ENCODE results near the gene LGALS7B.
"Not testable (repeated sequence)": the region's sequence is repeated elsewhere in the genome, so short reads cannot be mapped to it uniquely, and the experiment has no call there.

Gene LGALS7B

DNA sequence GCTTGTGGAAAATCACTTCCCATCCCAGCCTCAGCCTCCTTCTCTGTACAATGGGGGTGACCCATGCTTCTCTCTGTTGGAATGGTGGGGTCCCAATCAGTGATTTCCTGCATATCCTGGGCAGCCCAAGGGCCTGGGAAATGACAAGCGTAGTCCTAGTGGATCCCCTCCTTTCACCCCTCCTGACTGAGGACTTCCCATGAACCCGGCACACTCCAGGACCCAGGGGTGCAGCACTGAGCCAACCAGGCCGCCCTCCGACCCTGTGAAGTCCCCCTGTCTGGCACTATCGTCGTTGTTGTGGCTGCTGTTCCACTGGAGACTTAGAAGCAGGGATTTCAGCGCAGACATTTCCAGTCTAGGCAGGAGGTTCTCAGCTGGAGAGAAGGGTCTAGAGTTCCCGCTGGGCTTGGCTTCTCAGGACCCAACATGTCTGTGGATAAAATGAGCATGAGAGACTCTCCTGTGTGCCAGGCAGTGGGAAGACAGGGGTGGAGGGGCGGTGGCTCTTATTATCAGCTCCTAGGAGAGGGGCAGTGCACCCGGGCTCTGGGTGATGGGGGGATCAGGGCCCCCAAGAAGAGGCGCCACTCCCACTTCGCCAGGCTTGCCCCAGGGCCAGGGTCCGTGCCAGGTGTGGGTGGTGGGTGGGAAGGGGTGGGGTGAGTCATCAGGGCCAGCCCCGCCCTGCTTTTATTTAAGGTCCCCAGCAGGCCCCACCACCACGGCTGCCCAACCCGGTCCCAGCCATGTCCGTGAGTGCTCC, at the start of gene LGALS7B:
Gene LGALS7B, plus strand, starts transcription at position 723 of the 766 bp plus-strand sequence. Its CDS starts 27 bp downstream, at position 750.
- DNase-seq = no peak

DNA sequence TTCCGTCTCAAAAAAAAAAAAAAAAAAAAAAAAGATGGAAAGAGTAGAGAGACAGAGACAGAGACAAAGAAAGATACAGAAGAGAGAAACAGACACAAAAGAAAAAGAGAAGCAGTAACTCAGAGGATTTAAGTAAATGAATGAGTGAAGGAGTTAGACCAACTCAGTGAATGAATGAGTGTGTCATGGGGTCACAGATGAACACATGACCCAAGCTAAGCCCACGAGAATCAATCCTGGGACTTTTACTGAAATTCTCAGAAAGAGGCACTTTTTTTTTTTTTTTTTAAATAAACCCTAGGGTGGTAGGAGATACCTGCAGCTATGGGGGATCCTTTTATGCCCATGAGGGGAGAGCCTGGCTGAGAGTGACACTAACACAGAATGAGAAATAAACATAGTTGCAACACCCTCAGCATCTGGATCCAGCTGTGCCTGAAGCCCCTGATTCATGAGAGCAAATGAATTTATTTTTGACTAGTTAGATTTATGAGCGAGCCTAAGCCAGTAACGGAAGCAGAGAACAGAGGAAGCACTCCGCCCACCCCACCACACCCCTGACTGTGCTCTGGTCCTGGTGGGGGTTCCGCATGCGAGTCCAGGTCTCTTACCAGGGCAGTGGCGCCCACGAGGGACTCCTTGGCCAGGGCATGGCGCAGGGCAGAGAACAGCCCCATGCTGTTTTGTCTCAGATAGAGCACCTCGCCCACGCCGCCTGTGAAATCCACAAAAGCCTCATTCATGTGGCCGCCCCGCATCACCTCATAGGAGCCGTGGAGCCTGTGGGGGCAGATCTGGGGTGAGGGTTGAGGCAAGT, 49.4 kb upstream of the LGALS7B start:
- no peak for DNase-seq

DNA sequence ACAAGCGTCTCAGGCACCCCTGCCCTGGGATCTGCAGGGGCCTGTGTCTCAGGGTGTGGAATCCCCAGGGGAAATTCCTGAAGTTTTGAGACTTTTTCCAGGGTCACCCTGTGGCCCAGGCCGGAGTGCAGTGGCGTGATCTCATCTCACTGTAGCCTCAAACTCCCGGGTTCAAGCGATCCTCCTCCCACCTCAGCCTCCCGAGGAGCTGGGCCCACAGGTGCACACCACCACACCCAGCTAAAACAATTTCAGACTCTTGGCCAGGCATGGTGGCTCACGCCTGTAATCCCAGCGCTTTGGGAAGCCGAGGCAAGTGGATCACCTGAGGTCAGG, 48.8 kb upstream of the LGALS7B start:
- no peak for DNase-seq

DNA sequence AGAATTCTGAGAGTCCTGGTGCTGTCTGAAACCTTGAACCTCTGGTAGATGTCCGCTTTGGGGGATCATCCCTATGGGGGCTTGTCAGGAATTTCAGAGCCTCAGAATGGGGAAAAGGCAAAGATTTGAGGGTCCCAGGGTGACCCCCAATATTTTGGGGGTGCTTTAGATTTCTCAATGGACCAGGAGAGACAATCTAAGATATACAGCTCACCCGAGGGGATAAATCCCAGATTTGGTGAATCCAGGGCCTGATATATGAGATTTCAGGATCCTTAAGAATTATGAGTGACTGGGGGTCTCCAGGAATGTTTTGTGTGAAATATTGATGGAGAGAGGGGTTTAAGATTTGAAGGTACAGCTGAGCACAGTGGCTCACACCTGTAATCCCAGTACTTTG, 48.1 kb upstream of the LGALS7B start:
- no peak for DNase-seq

DNA sequence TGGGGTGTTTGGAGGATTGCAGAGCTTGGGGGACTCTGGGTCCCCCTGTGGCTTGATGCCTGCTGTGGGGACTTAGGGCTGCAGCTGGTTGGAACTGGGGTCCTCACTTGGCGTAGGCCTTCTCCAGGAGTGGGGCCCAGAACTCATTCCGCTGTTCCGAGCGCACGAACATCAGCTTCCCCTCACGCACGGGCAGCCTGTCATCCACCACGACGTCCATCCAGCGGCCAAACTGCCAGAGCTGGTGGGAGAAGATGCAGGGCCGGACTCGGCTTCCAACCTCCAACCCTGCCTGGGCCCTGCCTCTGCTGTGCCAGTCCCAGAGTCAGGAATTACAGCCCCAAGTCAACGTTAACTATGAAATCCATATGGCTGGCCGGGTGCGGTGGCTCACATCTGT, 47.3 kb upstream of the LGALS7B start:
- DNase-seq = no peak

DNA sequence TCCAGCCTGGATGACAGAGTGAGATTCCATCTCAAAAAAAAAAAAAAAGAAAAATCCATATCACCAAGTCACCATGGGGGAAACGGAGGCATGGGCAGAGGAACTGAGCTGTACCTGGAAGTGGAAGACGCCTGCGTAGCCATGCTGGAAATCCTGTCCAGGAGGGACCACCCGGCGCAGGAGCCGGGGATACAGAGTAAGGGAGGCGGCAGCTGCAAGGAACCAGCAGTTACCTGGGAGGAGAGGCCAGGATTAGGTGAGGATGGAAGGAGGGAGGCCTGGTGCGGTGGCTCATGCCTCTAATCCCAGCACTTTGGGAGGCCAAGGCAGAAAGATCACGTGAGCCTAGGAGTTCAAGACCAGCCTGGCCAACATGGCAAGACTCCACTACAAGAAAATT, 46.7 kb upstream of the LGALS7B start:
- DNase-seq = no peak

DNA sequence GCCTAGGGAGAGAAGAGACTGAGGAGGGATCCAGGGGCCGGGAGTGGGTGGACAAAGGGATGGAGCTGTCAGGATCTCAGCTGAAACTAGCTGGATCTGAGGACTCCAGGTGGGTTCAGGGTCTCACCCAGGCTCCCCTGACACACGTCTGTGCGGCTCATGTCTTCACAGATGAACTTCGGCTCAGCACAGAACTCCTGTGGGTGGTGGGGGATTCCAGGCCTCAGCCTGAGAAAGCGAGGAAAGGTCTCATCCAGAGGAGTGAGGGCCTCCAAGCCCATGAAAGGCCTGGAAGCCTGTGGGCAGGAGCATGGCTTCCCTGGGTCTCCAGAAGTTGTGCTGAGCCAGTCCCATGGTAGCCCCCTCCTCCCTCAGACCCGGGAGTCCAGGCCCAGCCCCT, 46.1 kb upstream of the LGALS7B start:
- DNase-seq = no peak

DNA sequence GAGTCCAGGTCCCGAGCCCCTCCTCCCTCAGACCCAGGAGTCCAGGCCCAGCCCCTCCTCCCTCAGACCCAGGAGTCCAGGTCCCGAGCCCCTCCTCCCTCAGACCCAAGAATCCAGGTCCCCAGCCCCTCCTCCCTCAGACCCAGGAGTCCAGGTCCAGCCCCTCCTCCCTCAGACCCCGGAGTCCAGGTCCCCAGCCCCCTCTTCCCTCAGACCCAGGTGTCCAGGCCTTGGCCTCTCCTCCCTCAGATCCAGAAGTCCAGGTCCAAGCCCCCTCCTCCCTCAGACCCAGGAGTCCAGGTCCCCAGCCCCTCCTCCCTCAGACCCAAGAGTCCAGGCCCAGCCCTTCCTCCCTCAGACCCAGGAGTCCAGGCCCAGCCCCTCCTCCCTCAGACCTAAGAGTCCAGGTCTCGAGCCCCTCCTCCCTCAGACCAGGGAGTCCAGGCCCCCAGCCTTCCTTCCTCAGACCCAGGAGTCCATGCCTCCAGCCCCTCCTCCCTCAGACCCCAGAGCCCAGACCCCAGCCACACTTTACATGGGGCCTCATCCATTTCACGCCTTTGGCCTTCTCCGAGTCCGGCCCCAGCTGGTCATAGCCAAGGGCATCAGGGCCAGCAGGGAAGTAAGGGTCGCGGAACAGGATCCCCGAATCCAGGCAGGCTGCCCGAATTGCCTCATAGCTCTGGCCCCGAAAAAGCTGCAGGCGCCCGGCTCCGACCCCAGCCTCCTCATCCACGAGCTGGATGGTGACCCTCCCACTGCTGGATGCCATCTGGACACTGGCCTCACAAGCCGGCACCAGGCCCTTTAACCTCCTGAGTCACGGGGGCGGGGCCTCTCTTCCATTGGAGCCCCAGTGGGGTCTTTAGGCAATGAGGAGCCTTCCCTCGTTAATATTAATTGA, 45.4 kb upstream of the LGALS7B start:
- no peak for DNase-seq

DNA sequence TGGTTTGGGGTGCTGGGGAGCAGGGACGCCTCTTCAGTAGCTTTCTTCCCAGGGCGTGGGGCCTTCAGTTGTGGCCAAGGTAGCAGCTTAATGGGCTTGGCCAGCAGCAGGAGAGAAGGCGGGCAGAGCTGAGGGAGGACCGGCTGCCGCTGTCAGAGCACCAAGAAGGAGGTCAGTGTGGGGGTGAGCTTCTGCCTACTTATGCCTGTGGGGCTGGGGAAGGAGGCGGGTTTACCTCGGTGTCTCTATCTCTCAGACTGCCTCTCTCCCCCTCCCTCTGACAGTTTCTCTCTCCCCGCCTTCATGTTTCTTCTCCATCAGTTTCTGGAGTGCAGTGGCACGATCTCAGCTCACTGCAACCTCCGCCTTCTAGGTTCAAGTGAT, 44.7 kb upstream of the LGALS7B start, which contains the start of gene CAPN12:
Gene CAPN12, minus strand, starts transcription at position 177 of the 384 bp plus-strand sequence. CDS start 309 bp downstream, outside the sequence.
- DNase-seq = no peak

DNA sequence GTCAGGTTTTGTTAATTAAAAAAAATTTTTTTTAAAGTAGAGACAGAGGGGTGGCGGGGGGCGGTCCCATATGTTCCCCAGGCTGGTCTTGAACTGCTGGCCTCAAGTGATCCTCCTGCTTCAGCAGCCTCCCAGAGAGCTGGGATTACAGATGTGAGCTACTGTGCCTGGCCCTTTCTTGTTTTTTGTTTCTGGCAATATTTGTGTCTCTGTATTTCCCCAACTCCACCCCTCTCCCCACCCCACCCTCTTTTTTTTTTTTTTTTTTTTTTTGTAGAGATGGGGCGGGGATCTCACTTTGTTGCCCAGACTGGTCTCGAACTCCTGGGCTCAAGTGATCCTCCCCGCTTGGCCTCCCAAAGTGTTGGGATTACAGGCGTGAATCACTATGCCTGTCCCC, 44.1 kb upstream of the LGALS7B start:
- no peak for DNase-seq

DNA sequence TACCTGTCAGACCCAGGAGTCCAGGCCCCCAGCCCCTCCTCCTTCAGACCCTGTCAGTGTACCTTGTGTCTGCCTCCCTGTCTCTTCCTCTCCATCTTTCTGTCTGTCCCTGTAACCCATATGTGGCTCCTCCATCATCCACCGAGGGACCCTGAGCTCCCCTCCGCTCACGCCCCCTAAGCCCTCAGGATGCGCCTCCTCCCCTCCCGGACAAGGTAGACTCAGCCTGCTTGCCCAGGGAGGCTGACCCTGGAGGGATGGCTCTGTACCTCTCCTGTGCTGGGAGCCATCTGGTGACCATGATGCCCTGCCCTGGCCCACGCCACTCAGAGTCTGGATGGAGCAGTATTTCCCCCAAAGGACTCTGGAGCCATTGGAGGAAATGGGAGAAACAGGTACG, 43.7 kb upstream of the LGALS7B start:
- DNase-seq = no peak

DNA sequence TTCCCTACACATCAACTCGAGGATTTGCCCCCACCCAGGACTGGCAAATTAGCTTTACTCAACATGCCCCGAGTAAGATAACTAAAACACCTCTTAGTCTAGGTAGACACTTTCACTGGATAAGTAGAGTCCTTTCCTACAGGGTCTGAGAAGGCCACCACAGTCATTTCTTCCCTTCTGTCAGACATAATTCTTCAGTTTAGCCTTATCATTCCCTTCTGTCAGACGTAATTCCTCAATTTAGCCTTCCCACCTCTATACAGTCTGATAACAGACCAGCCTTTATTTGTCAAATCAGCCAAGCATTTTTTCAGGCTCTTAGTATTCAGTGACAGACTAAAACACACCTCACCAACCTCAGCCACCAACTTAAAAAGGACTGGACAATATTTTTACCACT, 35.2 kb upstream of the LGALS7B start:
- not testable (repeated sequence) for DNase-seq

DNA sequence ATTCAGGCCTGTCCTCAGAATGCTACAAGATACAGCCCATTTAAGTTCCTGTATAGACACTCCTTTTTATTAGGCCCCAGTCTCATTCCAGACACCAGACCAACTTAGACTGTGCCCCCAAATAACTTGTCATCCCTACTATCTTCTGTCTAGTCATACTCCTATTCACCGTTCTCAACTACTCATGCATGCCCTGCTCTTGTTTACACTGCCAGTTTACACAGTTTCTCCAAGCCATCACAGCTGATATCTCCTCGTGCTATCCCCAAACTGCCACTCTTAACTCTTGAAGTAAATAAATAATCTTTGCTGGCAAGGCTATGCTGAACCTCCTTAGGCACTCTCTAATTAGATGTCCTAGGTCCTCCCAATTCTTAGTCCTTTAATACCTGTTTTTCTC, 34.8 kb upstream of the LGALS7B start:
- DNase-seq = not testable (repeated sequence)

DNA sequence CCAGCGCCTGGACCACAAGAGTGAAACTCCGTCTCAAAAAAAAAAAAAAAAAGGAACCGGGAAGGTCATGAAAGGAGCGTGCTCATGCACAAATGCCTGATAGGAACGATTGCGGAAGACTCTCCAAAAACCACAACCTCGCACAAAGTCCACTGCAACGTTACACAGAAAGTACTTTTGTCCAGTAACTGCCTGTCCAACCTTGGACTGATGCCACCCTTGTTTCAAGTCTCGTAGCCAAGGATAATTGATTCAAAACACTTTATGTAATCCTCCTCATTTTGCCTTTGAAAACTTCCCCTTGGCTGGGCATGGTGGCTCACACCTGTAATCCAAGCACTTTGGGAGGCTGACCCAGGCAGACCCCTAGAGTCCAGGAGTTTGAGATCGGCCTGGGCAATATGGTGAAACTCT, 29.4 kb upstream of the LGALS7B start:
- DNase-seq = no peak

DNA sequence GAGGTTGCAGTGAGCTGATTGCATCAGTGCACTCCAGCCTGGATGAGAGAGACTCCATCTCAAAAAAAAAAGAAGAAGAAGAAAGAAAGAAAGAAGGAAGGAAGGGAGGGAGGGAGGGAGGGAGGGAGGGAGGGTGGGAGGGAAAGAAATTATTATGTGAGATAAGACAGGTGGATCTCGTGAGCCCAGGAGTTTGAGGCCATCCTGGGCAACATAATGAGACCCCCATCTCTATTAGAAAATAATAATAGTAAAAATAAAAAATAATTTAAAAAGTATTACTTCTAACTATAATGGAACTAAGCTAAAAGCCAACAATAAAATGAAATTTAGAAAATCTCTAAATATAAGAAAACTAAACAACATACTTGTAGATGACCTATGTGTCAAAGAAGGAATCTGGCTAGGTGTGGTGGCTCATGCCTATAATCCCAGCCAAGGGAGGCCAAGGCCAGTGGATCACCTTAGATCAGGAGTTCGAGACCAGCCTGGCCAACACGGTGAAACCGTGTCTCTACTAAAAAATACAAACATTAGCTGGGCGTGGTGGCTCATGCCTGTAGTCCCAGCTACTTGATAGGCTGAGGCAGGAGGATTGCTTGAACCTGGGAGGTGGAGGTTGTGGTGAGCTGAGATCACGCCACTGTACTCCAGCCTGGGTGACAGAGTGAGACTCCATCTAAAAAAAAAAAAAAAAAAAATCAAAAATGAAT, 28.0 kb upstream of the LGALS7B start:
- DNase-seq = not testable (repeated sequence)

DNA sequence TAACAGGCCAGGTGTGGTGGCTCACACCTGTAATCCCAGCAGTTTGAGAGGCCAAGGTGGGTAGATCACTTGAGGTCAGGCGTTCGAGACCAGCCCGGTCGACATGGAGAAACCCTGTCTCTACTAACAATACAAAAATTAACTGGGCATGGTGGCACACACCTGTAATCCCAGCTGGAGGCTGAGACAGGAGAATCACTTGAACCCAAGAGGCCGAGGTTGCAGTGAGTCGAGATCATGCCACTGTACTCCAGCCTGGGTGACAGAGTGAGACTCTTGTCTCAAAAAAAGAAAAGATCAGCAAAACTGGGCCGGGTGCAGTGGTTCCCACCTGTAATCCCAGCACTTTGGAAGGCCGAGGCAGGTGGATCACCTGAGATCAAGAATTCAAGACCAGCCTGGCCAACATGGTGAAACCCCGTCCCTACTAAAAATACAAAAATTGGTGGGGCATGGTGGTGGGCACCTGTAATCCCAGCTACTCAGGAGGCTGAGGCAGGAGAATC, 27.1 kb upstream of the LGALS7B start:
- DNase-seq = not testable (repeated sequence)

DNA sequence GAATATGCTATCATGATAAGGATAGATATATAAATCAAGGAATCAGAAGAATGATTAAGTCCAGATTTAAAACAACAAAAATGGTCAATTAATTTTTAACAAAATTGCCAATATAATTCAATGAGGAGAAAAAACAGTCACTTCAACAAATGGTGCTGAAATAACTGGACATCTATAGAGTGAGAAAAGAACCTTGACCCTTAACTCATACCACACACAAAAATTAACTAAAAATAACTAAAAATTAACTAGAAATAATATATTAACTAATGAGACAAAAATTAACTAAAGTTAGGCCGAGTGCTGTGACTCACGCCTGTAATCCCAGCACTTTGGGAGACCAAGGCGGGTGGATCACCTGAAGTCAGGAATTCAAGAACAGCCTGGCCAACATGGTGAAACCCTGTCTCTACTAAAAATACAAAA, 25.2 kb upstream of the LGALS7B start:
- no peak for DNase-seq

DNA sequence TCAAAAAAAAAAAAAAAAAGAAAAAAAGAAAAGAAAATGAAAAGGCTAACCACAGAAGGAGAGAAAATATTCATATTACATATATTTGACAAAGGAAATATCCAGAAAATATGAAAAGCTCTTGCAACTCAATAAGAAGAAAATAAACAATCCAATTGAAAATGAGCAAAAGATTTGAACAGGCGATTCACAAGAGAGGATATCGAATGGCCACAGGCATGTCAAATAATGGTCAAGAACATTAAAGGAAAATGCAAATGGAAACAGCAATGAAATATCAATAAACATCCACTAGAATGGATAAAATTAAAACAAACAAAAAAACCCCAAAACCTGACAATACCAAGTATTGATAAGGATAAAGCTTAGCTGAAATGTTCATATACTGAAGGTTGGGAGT, 23.8 kb upstream of the LGALS7B start:
- DNase-seq = no peak

DNA sequence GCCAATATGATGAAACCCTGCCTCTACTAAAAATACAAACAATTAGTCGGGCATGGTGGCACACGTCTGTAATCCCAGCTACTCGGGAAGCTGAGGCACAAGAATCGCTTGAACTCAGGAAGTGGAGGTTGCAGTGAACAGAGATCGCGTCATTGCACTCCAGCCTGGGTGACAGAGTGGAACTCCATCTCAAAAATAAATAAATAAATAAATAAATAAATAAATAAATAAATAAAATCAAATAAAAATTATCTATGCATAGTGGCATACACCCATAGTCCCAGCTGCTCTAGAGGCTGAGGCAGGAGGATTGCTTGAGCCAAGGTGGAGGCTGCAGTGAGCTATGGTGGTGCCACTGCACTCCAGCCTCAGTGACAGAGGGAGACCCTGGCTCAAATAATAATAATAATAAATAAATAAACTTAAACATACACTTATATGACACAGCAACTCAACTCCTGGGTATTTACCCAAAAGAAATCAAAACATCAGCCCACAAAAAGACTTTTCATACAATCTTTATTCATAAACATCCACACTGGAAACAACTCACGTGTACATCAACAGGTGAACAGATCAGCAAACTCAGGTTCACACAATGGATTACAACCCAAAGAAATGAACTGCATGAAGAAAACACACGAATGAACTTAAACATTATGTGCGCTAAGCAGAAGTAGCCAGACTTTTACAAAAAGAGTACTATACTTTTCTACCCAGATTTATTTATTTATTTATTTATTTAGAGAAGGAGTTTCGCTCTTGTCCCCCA, 22.5 kb upstream of the LGALS7B start:
- no peak for DNase-seq

DNA sequence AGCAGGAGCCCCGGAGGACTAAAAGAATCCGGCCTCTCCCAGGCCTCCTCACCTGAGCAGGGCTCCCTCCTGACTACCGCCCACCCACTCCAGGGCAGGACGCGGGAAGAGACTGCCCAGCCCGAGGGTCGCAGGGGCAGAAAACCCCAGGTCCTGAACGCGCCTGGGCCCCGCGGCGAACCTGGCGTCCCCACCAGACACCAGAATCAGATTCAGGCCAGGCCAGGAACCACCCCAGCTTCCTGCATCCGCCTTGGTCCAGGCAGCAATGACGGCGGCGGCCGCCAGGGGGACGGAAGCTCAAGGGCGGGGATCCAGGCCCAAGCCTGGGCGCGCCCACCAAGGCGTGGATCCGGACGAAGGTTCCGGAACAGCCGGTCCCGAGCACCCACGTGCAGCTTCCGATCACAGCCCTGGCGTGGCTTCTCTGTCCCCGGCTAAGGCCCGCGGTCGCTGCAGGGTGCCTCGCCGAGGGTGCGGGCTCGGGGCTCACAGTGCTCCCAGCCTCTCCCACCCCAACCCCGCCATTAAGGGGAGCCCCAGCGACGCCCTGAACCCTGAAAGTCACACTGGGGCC, 19.3 kb upstream of the LGALS7B start:
- DNase-seq = peak in 1 of 2 experiments; percentile 64

All from NCI-H526 (cell line).